Progenitor cell of endocrine pancreas (in vitro differentiated cells): ENCODE measurements around the gene FGD4. TPM values are rescaled to one million over a fixed set of nuclear protein-coding genes. Genes with fewer than 3 reads are reported as not detected.
"Not testable (repeated sequence)": the region's sequence is repeated elsewhere in the genome, so short reads cannot be mapped to it uniquely, and the experiment has no call there.

Source experiments
- DNase-seq: peaks from one replicate; pipeline ENCODE4 v3.0.0; 2021; ENCODE audit warnings: low spot score; ENCODE audit not compliant: unreplicated experiment
- H3K27ac Mint-ChIP-seq: 2 replicates; pipeline ENCODE4 v1.8.0; 2021; ENCODE audit warnings: mild to moderate bottlenecking, moderate library complexity, mixed read lengths
- H3K27me3 Mint-ChIP-seq: 2 replicates; pipeline ENCODE4 v1.8.0; 2021; ENCODE audit warnings: mixed read lengths
- H3K36me3 Mint-ChIP-seq: 2 replicates; pipeline ENCODE4 v1.8.0; 2022; ENCODE audit warnings: mixed read lengths; ENCODE audit not compliant: insufficient read depth
- H3K4me1 Mint-ChIP-seq: 2 replicates; pipeline ENCODE4 v1.8.0; 2021; ENCODE audit warnings: low read depth, mixed read lengths
- H3K4me3 Mint-ChIP-seq: 2 replicates; pipeline ENCODE4 v1.8.0; 2021; ENCODE audit warnings: low read depth, mild to moderate bottlenecking, moderate library complexity, mixed read lengths
- H3K9me3 Mint-ChIP-seq: 2 replicates; pipeline ENCODE4 v1.8.0; 2021; ENCODE audit warnings: low read depth, mixed read lengths
- total RNA-seq: library from RNA; stranded (reverse); gene quantifications from 2 replicates; pipeline ENCODE4 v1.2.1, GENCODE V29; 2021
- TF ChIP-seq, protein P1 (sequence below): fragments of 200-600 bp; sonication (generic); IDR thresholded peaks from one replicate; pipeline ENCODE4 v1.5.0; 2021; ENCODE audit warnings: antibody characterized with exemption, mild to moderate bottlenecking; ENCODE audit not compliant: unreplicated experiment

FGD4 gene
- total RNA-seq, 1 donor from 2014 or later: 83.8 TPM

DNA sequence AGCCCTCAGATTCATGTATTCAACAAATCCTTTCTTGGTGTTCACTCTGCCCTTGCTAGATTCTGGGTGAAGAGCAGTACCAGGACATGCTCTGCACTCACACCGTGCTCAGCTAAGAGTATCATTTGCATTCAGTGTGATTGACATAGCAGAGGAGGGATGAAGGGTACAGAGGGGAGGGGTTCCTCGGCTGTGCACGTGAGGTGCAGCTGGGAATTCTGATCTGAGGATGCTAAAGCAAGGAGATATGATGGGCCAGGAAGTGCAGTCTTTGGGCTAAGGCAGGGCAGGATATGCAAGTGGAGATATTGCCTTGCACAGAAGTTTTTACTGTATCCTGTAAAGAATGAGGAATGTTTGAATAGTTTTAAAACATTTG is 108.6 kb downstream of the FGD4 start:
- no peak overlapping the region for H3K4me3 Mint-ChIP-seq
- H3K4me1 Mint-ChIP-seq: peaks cover 61% of the 10 kb centered on the region
- H3K27ac Mint-ChIP-seq: no peak overlapping the region

DNA sequence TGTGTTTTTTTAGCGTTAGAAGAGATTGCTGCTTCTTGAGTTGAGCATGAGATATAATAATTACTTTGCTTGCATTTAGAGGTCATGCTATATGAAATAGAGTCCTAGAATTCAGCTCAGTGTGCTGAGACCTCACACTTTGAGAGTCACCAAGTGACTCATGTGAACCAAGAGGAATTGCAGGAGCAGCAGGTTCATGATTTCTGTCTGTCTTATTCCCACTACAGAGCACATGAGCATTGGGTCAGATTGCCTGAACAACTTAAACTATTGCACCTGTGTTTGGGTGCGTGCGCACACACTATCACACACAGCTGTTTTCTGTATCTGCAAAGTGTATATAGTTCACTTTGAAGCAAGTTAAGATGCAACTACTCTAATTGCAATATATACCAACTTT is 109.3 kb downstream of the FGD4 start:
- H3K4me3 Mint-ChIP-seq: no peak overlapping the region
- TF ChIP-seq, protein P1, sequence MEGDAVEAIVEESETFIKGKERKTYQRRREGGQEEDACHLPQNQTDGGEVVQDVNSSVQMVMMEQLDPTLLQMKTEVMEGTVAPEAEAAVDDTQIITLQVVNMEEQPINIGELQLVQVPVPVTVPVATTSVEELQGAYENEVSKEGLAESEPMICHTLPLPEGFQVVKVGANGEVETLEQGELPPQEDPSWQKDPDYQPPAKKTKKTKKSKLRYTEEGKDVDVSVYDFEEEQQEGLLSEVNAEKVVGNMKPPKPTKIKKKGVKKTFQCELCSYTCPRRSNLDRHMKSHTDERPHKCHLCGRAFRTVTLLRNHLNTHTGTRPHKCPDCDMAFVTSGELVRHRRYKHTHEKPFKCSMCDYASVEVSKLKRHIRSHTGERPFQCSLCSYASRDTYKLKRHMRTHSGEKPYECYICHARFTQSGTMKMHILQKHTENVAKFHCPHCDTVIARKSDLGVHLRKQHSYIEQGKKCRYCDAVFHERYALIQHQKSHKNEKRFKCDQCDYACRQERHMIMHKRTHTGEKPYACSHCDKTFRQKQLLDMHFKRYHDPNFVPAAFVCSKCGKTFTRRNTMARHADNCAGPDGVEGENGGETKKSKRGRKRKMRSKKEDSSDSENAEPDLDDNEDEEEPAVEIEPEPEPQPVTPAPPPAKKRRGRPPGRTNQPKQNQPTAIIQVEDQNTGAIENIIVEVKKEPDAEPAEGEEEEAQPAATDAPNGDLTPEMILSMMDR: no peak
- no peaks in the 10 kb centered on the region for H3K27me3 Mint-ChIP-seq
- H3K27ac Mint-ChIP-seq: no peak overlapping the region
- DNase-seq: no peak
- H3K9me3 Mint-ChIP-seq: no peaks in the 10 kb centered on the region
- peaks cover 63% of the 10 kb centered on the region for H3K4me1 Mint-ChIP-seq
- H3K36me3 Mint-ChIP-seq: no peaks in the 10 kb centered on the region

More for the DNA sequence above, 108.6 kb downstream of the FGD4 start:
- Mint-ChIP-seq H3K9me3 (no peaks in the 10 kb centered on the region), H3K27me3 (no peaks in the 10 kb centered on the region), H3K36me3 (no peaks in the 10 kb centered on the region)
- TF ChIP-seq, protein P1: no peak
- DNase-seq: no peak

DNA sequence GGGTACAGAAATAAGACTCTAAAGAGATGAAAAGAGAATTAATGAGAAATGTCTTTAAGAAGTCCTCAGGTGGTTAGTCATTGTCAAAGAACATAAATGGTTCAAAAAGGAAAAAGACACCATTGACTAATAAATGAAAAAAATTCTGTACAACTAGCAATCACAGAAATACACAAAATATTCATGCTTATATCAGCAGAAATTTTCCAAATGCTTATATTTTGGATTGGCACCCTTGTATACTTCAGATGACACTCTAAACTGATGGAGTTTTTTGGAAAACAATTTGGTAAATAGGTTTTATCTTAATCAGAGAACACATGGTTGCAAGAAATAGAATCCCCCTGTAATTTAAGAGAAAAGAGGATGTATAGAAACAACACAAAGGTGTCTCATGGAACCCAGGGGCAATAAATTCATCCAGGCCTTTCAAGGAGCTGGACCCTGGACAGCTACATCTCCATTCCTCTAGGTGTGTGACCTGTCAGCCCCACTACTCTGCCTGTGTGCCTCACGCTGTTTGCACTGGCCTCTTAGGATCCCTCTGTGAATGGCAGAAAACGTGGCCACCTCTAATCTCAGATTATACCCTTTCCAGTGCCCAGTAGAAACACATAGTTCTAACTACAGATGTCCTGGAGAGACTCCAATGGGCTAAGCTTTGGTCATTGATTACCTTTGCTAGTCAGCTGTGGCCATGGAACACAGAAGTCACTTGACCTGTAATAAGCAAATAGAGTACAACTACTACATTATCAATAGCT is 110.2 kb downstream of the FGD4 start:
- H3K27me3 Mint-ChIP-seq: no peaks in the 10 kb centered on the region
- TF ChIP-seq, protein P1: no peak
- DNase-seq: no peak

DNA sequence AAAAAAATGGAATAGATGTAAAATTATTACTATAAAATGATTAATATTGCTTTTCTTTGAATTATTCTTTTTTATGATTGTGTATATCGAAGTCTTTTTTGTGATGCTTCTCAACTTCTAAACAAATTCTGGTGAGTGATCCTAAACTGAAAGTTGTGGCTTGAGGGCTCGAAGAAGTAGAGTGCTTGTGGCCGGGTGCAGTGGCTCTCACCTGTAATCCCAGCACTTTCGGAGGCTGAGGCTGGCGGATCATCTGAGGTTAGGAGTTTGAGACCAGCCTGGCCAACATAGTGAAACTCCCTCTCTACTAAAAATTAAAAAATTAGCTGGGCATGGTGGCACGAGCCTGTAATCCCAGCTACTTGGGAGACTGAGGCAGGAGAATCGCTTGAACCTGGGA is 112.6 kb downstream of the FGD4 start:
- peaks cover 47% of the 10 kb centered on the region for H3K4me1 Mint-ChIP-seq
- H3K27me3 Mint-ChIP-seq, H3K27ac Mint-ChIP-seq, H3K36me3 Mint-ChIP-seq, H3K9me3 Mint-ChIP-seq, DNase-seq, H3K4me3 Mint-ChIP-seq: not testable (repeated sequence)

More for the DNA sequence above, 110.2 kb downstream of the FGD4 start:
- H3K27ac Mint-ChIP-seq: no peak overlapping the region
- H3K9me3 Mint-ChIP-seq: no peaks in the 10 kb centered on the region
- peaks cover 54% of the 10 kb centered on the region for H3K4me1 Mint-ChIP-seq
- no peak overlapping the region for H3K4me3 Mint-ChIP-seq
- H3K36me3 Mint-ChIP-seq: peaks cover 2% of the 10 kb centered on the region

DNA sequence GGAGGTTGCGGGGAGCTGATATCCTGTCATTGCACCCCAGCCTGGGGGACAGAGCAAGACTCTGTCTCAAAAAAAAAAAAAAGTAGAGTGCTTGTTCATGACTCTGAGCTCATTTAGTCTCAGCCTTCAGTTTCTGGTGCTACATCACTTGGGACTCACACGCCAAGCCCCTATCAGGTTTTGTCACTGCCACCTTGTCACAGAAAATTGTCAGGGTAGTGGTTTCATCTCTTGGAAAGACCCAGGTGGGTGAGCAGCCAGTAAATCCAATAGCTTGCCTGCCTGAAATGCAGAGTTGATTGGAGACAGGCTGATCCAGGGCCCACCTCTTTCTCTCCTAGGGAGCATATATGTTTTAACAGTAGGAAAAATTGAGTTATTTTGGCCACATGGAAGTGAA is 113.0 kb downstream of the FGD4 start:
- no peaks in the 10 kb centered on the region for H3K9me3 Mint-ChIP-seq

More for the DNA sequence above, 113.0 kb downstream of the FGD4 start:
- H3K27ac Mint-ChIP-seq: no peak overlapping the region
- TF ChIP-seq, protein P1: no peak
- no peak for DNase-seq
- no peaks in the 10 kb centered on the region for H3K27me3 Mint-ChIP-seq
- H3K4me1 Mint-ChIP-seq: peaks cover 46% of the 10 kb centered on the region
- peaks cover 2% of the 10 kb centered on the region for H3K36me3 Mint-ChIP-seq
- H3K4me3 Mint-ChIP-seq: no peak overlapping the region
